Activated CD8-positive, alpha-beta T cell treated with anti-CD3 and anti-CD28 coated beads for 36 hours (primary cell): ENCODE results near the gene SLC44A2. TPM values are rescaled to one million over a fixed set of nuclear protein-coding genes. Genes with fewer than 3 reads are reported as not detected.
"Not testable (repeated sequence)": the region's sequence is repeated elsewhere in the genome, so short reads cannot be mapped to it uniquely, and the experiment has no call there.

Source experiments
- ATAC-seq: fragments of 200-7000 bp; cut with Tn5 transposase; one replicate; pipeline ENCODE4 v1.10.0; 2021; ENCODE audit warnings: mild to moderate bottlenecking, moderate library complexity
- CTCF ChIA-PET: fragments of 350-600 bp; sonication (Branson Sonifier 250); formaldehyde crosslinking; loops from one replicate; lab custom pipeline; 2021; ENCODE audit warnings: antibody characterized with exemption; lab: Charles Lee
- POLR2A ChIA-PET: fragments of 350-600 bp; sonication (Branson Sonifier 250); formaldehyde crosslinking; loops from one replicate; lab custom pipeline; 2021; ENCODE audit warnings: antibody characterized with exemption; lab: Charles Lee
- DNase-seq: peaks from one replicate; pipeline ENCODE4 v3.0.0-alpha.2; 2020
- H3K27ac Mint-ChIP-seq: one replicate; pipeline ENCODE4 v1.8.0; 2021; ENCODE audit warnings: mild to moderate bottlenecking, mixed read lengths
- H3K27me3 Mint-ChIP-seq: one replicate; pipeline ENCODE4 v1.8.0; 2021; ENCODE audit warnings: mixed read lengths
- H3K36me3 Mint-ChIP-seq: one replicate; pipeline ENCODE4 v1.8.0; 2021; ENCODE audit warnings: low read depth, mixed read lengths
- H3K4me1 Mint-ChIP-seq: one replicate; pipeline ENCODE4 v1.8.0; 2021; ENCODE audit warnings: low read depth, mixed read lengths
- H3K4me3 Mint-ChIP-seq: one replicate; pipeline ENCODE4 v1.8.0; 2021; ENCODE audit warnings: mild to moderate bottlenecking, moderate library complexity, mixed read lengths
- H3K9me3 Mint-ChIP-seq: one replicate; pipeline ENCODE4 v1.8.0; 2021; ENCODE audit warnings: mixed read lengths
- CTCF ChIP-seq: fragments of 200-600 bp; IDR thresholded peaks from one replicate; pipeline ENCODE4 v1.8.0; 2022; ENCODE audit warnings: antibody characterized with exemption, mild to moderate bottlenecking
- intact Hi-C: fragments of 100-400 bp; cut with micrococcal nuclease; formaldehyde crosslinking; loops from one replicate; pipeline ENCODE4 v1.10.0; 2022
- total RNA-seq, 2 experiments: library from RNA; stranded (reverse); gene quantifications; one replicate each; pipeline ENCODE4 v1.2.3, GENCODE V29; 2021

SLC44A2 gene
- total RNA-seq, 2 experiments from 2014 or later: 66.0 to 71.4 TPM

DNA sequence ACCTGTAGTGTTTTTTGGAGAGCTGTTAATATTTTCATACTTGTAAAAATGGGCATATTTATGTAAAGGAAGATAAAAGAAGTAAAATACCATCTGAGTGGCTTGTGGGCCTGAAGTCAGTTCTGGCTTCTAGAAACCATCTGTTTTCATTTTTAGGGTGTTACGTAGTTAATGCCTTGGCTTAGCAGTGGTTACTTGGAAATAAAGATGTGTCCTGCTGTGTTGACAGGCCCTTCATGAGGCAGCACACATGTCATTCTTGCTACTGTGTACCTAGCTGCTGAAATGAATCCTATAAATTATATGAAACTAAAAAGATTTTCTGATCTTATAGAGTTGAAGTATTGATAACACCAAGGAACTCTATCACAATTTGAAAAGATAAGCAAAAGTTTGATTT is 44.8 kb downstream of the SLC44A2 start:
- DNase-seq (no peak), ATAC-seq (no peak)
- no peak overlapping the region for H3K4me3 Mint-ChIP-seq
- H3K27ac Mint-ChIP-seq: no peak overlapping the region
- no peaks in the 10 kb centered on the region for H3K27me3 Mint-ChIP-seq
- H3K4me1 Mint-ChIP-seq: peaks cover 33% of the 10 kb centered on the region
- intact Hi-C loops: no loop called here
- no peaks in the 10 kb centered on the region for H3K9me3 Mint-ChIP-seq
- peaks cover 44% of the 10 kb centered on the region for H3K36me3 Mint-ChIP-seq
- TF ChIP-seq CTCF: no peak
- ChIA-PET CTCF (interaction anchor here (1.1 to 2.1 kb wide), 3 partner anchors 8 to 29 kb away, joined by 3 to 7 read pairs (median 3); no protein-coding TSS in a partner anchor), POLR2A (interaction anchor here (0.7 to 2.7 kb wide), 8 partner anchors 9 to 66 kb away, joined by 3 to 22 read pairs (median 5); no protein-coding TSS in a partner anchor)

DNA sequence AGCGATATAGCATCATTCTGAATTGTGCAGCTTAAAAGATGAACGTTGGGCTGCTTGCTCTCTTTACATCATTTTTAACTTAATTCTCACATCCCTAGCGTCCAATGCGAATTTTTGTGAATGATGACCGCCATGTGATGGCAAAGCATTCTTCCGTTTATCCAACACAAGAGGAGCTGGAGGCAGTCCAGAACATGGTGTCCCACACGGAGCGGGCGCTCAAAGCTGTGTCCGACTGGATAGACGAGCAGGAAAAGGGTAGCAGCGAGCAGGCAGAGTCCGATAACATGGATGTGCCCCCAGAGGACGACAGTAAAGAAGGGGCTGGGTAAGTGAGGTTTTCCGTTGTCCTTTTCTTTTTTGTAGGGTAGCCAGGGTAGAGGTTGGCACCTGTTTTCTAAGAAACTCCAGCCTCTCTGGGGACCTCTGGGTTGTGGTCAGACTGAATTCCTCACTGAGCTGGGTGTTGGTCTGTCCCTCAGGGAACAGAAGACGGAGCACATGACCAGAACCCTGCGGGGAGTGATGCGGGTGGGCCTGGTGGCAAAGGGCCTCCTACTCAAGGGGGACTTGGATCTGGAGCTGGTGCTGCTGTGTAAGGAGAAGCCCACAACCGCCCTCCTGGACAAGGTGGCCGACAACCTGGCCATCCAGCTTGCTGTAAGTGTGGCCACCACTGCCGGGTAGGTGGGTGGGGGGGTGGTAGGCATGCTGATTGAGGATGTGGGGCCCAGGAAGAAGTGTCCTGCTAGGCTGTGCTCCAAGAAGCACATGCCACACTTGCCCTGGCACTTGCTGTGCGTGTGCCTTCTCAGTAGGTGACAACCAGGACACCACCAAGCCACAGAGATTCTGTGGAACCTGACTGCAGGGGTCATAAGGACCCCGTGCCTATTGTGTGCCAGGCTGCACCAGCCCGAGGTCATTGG is 45.8 kb downstream of the SLC44A2 start:
- no peak for TF ChIP-seq CTCF
- no peak overlapping the region for H3K4me3 Mint-ChIP-seq
- H3K27me3 Mint-ChIP-seq: no peaks in the 10 kb centered on the region
- CTCF ChIA-PET: interaction anchor here (1.1 to 2.2 kb wide), 5 partner anchors 9 to 46 kb away, joined by 3 to 7 read pairs (median 5); partner anchors contain the start of genes DNM2 and QTRT1
- peaks cover 30% of the 10 kb centered on the region for H3K4me1 Mint-ChIP-seq
- POLR2A ChIA-PET: interaction anchor here (0.7 to 2.7 kb wide), 12 partner anchors 9 to 31 kb away, joined by 3 to 22 read pairs (median 4); no protein-coding TSS in a partner anchor
- H3K27ac Mint-ChIP-seq: no peak overlapping the region
- no peak for DNase-seq
- no peaks in the 10 kb centered on the region for H3K9me3 Mint-ChIP-seq
- no peak for ATAC-seq
- H3K36me3 Mint-ChIP-seq: peaks cover 49% of the 10 kb centered on the region
- intact Hi-C loops: no loop called here

- H3K27me3 Mint-ChIP-seq, H3K27ac Mint-ChIP-seq, H3K9me3 Mint-ChIP-seq, DNase-seq, ATAC-seq, intact Hi-C loops, H3K4me3 Mint-ChIP-seq: not testable (repeated sequence)
- Mint-ChIP-seq H3K36me3 (peaks cover 48% of the 10 kb centered on the region), H3K4me1 (peaks cover 25% of the 10 kb centered on the region)
- POLR2A ChIA-PET: interaction anchor here (1.3 to 2.7 kb wide), 7 partner anchors 8 to 20 kb away, joined by 4 to 22 read pairs (median 11); no protein-coding TSS in a partner anchor
- CTCF ChIA-PET: interaction anchor here (1.3 to 3.0 kb wide), 4 partner anchors 28 to 91 kb away, joined by 5 to 11 read pairs (median 8); partner anchors contain the start of genes DNM2 and QTRT1
These were observed 46.6 kb downstream of the SLC44A2 start for GRCh38 chr19:10671922-10672321.

GRCh38 chr19:10675214-10675613 is 49.9 kb downstream of the SLC44A2 start:
- ChIA-PET POLR2A (interaction anchor here (0.7 to 2.1 kb wide), 5 partner anchors 9 to 24 kb away, joined by 3 to 8 read pairs (median 3); no protein-coding TSS in a partner anchor), CTCF (interaction anchor here (1.3 to 3.0 kb wide), 2 partner anchors 42 to 94 kb away, joined by 4 to 11 read pairs; partner anchors contain the start of gene DNM2)
- ATAC-seq, H3K9me3 Mint-ChIP-seq, H3K4me3 Mint-ChIP-seq, intact Hi-C loops, DNase-seq, H3K27ac Mint-ChIP-seq, H3K27me3 Mint-ChIP-seq, H3K4me1 Mint-ChIP-seq: not testable (repeated sequence)
- H3K36me3 Mint-ChIP-seq: peaks cover 66% of the 10 kb centered on the region

DNA sequence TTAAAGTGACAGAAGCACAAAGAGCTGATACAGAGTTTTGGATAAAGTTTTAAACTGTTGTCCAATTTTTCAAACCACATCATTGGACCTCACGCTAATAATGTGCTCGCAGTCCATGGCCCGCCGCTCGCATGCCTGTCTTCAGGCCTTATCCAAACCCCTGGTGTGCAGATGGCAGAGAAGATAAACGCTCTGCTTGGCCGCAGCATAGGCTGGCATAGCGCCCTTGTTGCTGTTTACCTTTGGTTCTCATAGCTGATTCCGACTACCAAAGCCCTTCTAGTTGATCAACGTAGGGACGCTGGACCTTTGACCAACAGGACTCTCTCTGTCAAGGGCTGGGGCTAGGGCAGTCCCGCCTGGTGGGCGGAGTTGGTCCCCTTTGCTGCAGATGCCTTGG is 52.4 kb downstream of the SLC44A2 start:
- Mint-ChIP-seq H3K4me1 (no peaks in the 10 kb centered on the region), H3K36me3 (peaks cover 64% of the 10 kb centered on the region), H3K4me3 (no peak overlapping the region), H3K27me3 (no peaks in the 10 kb centered on the region), H3K27ac (no peak overlapping the region), H3K9me3 (no peaks in the 10 kb centered on the region)
- no peak for TF ChIP-seq CTCF
- DNase-seq: no peak
- intact Hi-C loops: no loop called here
- ChIA-PET POLR2A (interaction anchor here (1.1 to 2.4 kb wide), 5 partner anchors 9 to 16 kb away, joined by 3 to 13 read pairs (median 5); no protein-coding TSS in a partner anchor), CTCF (interaction anchor here (1.0 to 2.4 kb wide), 3 partner anchors 22 to 96 kb away, joined by 5 to 8 read pairs (median 6); no protein-coding TSS in a partner anchor)
- no peak for ATAC-seq
